Transverse colon (tissue), 4 donors: Measurements from ENCODE around the gene NEDD4L. TPM values are rescaled to one million over a fixed set of nuclear protein-coding genes. Genes with fewer than 3 reads are reported as not detected.

Experiments
- DNase-seq: peaks from one replicate; pipeline ENCODE4 v3.0.0-alpha.2; 2019
- H3K27ac ChIP-seq, 4 donors: fragments of 200-600 bp; sonication (generic); 2 replicates each; pipeline ENCODE4 v1.5.1; 2016 to 2018; ENCODE audit warnings: inconsistent platforms in 4 of 4
- H3K27me3 ChIP-seq: fragments of 200-600 bp; sonication (generic); 2 replicates; pipeline ENCODE4 v1.5.1; 2017; ENCODE audit warnings: inconsistent platforms
- H3K36me3 ChIP-seq, 4 donors: fragments of 200-600 bp; sonication (generic); 2 replicates each; pipeline ENCODE4 v1.5.1; 2017 to 2019; ENCODE audit warnings: inconsistent platforms in 4 of 4
- H3K4me1 ChIP-seq, 4 donors: fragments of 200-600 bp; sonication (generic); 2 replicates each; pipeline ENCODE4 v1.5.1; 2017 to 2020; ENCODE audit warnings: inconsistent platforms in 4 of 4
- H3K4me3 ChIP-seq, 4 donors: fragments of 200-600 bp; sonication (generic); 1 replicate in 1 of 4; 2 replicates in 3 of 4; pipeline versions ENCODE4 v1.5.1 to v1.6.1; 2017 to 2019; ENCODE audit warnings: inconsistent platforms in 4 of 4
- H3K9me3 ChIP-seq, 2 donors: fragments of 200-600 bp; sonication (generic); 2 replicates each; pipeline ENCODE4 v1.5.1; 2017 to 2019; ENCODE audit warnings: inconsistent platforms in 2 of 2
- CTCF ChIP-seq, 5 experiments: fragments of 200-600 bp in 3 of 5; fragments of 450-650 bp in 2 of 5; sonication (generic) in 3 of 5; IDR thresholded peaks; 1 replicate in 2 of 5; 2 replicates in 3 of 5; pipeline ENCODE4 v1.5.1; 2016 to 2017; ENCODE audit warnings: antibody characterized with exemption in 5 of 5, inconsistent platforms in 3 of 5, mild to moderate bottlenecking in 2 of 5, moderate library complexity in 1 of 5
- EP300 ChIP-seq: sonication (generic); formaldehyde crosslinking; IDR thresholded peaks from one replicate; pipeline ENCODE4 v1.6.1; 2017; ENCODE audit warnings: antibody characterized with exemption, low read depth
- POLR2A ChIP-seq: fragments of 450-650 bp; IDR thresholded peaks from one replicate; pipeline ENCODE4 v1.6.1; 2016; ENCODE audit warnings: antibody characterized with exemption, mild to moderate bottlenecking, moderate library complexity
- POLR2AphosphoS5 ChIP-seq, 3 donors: sonication (generic); formaldehyde crosslinking; IDR thresholded peaks; one replicate each; pipeline ENCODE4 v1.6.1; 2016; ENCODE audit warnings: antibody characterized with exemption in 3 of 3
- WGBS, 2 donors: methylation state at CpG; one replicate each; pipeline ENCODE4 v1.1.5; 2018; ENCODE audit warnings: low coverage in 1 of 2; 5-methylcytosine and 5-hydroxymethylcytosine counted together
- in situ Hi-C, 4 donors: fragments of 200-750 bp; cut with MboI; loops; one replicate each; pipeline versions ENCODE4 v1.15.0 to v1.15.1; 2017; ENCODE audit warnings: low sequenced_read_pairs in 3 of 4, low pct_ligation_motif_present in 1 of 4, low pct_unique_long_range_greater_than_20kb in 1 of 4
- intact Hi-C: fragments of 100-400 bp; cut with DNase I; formaldehyde crosslinking; loops from one replicate; pipeline ENCODE4 v1.15.1; 2023; ENCODE audit warnings: low total_unique reads
- total RNA-seq, 4 donors: library from RNA; depleted of rRNA; stranded (reverse); fragments of >200 nt; gene quantifications; one replicate each; pipeline ENCODE4 v1.1.0, GENCODE V29; 2016

The NEDD4L gene
- total RNA-seq, 4 donors from 2014 or later, result 217 to 773 (median 305) TPM

GRCh38 chr18:58292638-58293037 lies 248.6 kb downstream of the NEDD4L start:
- in situ Hi-C loops, result no loop called here
- no peak for DNase-seq

GRCh38 chr18:58297198-58297597 lies 253.2 kb downstream of the NEDD4L start:
- H3K27ac ChIP-seq, result no peak overlapping the region
- intact Hi-C loops, result no loop called here

More at GRCh38 chr18:58292638-58293037, 248.6 kb downstream of the NEDD4L start:
- no peak overlapping the region for H3K4me3 ChIP-seq
- no peak overlapping the region for H3K27ac ChIP-seq
- WGBS, 2 donors, result 46 to 61% methylated on average over 2 of the region's 2 CpGs
- H3K36me3 ChIP-seq, result no peaks in the 10 kb centered on the region
- peaks cover 10 to 24% (median 15%) of the 10 kb centered on the region in 4 donors for H3K4me1 ChIP-seq
- no peaks in the 10 kb centered on the region for H3K9me3 ChIP-seq
- TF ChIP-seq POLR2A (no peak), CTCF (IDR thresholded peaks at IDR 0.05) (no peak), EP300 (no peak), POLR2AphosphoS5 (IDR thresholded peaks at IDR 0.05) (no peak)
- intact Hi-C loops, result no loop called here
- H3K27me3 ChIP-seq, result no peaks in the 10 kb centered on the region

GRCh38 chr18:58298251-58299134 lies 254.5 kb downstream of the NEDD4L start:
- peaks cover 0 to 9% (median 3%) of the 10 kb centered on the region in 4 donors for H3K4me1 ChIP-seq
- TF ChIP-seq POLR2A, result no peak
- no peak for TF ChIP-seq POLR2AphosphoS5 (IDR thresholded peaks at IDR 0.05)
- no peak for TF ChIP-seq EP300
- TF ChIP-seq CTCF (IDR thresholded peaks at IDR 0.05), result no peak
- no peaks in the 10 kb centered on the region for H3K27me3 ChIP-seq
- no peaks in the 10 kb centered on the region for H3K9me3 ChIP-seq
- DNase-seq, result no peak
- WGBS, 2 donors, result 58 to 62% methylated on average over 4 to 5 of the region's 5 CpGs
- in situ Hi-C loops (no loop called here), intact Hi-C loops (loop anchor here (2.0 kb wide), 1 partner anchor 50 kb away; no protein-coding TSS in a partner anchor)
- H3K27ac ChIP-seq, result no peak overlapping the region
- H3K4me3 ChIP-seq, result no peak overlapping the region
- H3K36me3 ChIP-seq, result no peaks in the 10 kb centered on the region

More at GRCh38 chr18:58297198-58297597, 253.2 kb downstream of the NEDD4L start:
- Histone ChIP-seq H3K4me3 (no peak overlapping the region), H3K9me3 (no peaks in the 10 kb centered on the region), H3K36me3 (no peaks in the 10 kb centered on the region), H3K4me1 (no peaks in the 10 kb centered on the region), H3K27me3 (no peaks in the 10 kb centered on the region)
- no peak for TF ChIP-seq CTCF (IDR thresholded peaks at IDR 0.05)
- no peak for TF ChIP-seq POLR2AphosphoS5 (IDR thresholded peaks at IDR 0.05)
- in situ Hi-C loops, result no loop called here
- no peak for DNase-seq
- WGBS, 2 donors, result 67 to 71% methylated on average over 2 to 4 of the region's 4 CpGs

GRCh38 chr18:58299135-58299473 lies 255.1 kb downstream of the NEDD4L start:
- H3K27me3 ChIP-seq, result no peaks in the 10 kb centered on the region
- intact Hi-C loops (loop anchor here (2.0 kb wide), 1 partner anchor 50 kb away; no protein-coding TSS in a partner anchor), in situ Hi-C loops (no loop called here)
- no peak for DNase-seq
- H3K36me3 ChIP-seq, result no peaks in the 10 kb centered on the region
- no peak overlapping the region for H3K27ac ChIP-seq
- peaks cover 0 to 12% (median 4%) of the 10 kb centered on the region in 4 donors for H3K4me1 ChIP-seq
- 80 to 91% methylated on average over 4 of the region's 4 CpGs for WGBS, 2 donors
- no peak for TF ChIP-seq POLR2A
- TF ChIP-seq CTCF (IDR thresholded peaks at IDR 0.05), result no peak
- TF ChIP-seq EP300, result no peak
- TF ChIP-seq POLR2AphosphoS5 (IDR thresholded peaks at IDR 0.05), result no peak
- no peaks in the 10 kb centered on the region for H3K9me3 ChIP-seq
- H3K4me3 ChIP-seq, result no peak overlapping the region
